GOT3 (cell line): ENCODE measurements around the gene UPF2.
"Not testable (repeated sequence)": the region's sequence is repeated elsewhere in the genome, so short reads cannot be mapped to it uniquely, and the experiment has no call there.

ENCODE experiments used
- DNase-seq: peaks from one replicate; lab custom pipeline; 2025; ENCODE audit warnings: mixed read lengths; lab: John Stamatoyannopoulos, UW

The UPF2 gene

DNA sequence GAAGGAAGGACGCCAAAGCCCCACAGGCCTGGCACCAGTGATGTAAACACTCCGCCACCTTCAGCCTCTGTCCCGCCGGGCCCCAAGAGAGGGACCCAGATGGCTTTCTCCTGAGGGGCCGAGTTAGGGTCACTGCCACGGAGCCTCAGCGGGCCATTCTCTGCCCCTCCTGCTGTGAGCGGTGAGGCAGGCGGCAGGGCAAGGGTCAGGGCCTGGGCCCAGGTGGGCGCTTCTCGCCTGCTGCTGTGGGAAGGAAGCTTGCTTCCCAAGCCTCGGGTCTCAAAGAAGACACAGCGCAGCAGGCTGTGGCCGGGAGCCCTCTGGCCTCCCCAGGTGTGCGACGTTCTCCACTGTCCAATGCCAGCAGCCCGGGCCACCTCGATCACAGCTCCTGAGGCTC, 134.7 kb downstream of the UPF2 start:
- DNase-seq: no peak

DNA sequence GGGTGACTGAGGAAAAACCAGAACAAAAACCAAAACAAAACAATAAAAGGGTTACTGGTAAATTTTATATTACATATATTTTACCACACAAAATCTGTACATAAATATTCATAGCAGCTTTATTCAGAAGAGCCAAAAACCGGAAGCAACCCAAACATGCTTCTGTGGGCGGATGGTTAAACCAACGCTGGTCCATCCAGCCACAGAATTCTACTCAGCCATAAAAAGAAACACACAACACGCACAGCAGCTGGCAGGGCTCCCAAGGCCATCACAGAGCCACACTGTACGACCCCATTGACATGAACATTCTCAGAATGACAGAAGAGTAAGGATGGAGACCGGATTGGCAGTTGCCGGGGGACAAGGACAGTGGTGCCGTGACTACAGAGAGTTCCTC, 135.9 kb downstream of the UPF2 start:
- no peak for DNase-seq

DNA sequence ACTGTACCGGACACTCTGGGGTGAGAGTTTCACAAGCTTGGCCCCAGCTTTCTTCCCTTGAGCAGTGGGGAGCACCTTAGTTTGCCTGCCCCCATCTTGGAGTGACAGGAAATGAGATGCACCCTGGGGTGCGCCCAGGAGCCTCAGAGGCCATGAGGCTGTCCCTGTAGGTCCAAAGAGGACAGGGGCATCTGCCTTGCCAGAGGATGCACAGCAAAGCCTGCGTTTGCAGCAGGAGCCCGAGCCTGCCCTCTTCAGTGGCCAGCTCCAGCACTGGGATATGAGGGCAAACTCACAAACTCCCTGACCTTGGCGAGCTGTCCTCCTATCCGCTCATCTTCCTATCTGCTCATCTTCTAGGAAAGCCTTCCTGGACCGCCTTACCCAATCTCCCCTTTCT, 140.0 kb downstream of the UPF2 start:
- DNase-seq: no peak

DNA sequence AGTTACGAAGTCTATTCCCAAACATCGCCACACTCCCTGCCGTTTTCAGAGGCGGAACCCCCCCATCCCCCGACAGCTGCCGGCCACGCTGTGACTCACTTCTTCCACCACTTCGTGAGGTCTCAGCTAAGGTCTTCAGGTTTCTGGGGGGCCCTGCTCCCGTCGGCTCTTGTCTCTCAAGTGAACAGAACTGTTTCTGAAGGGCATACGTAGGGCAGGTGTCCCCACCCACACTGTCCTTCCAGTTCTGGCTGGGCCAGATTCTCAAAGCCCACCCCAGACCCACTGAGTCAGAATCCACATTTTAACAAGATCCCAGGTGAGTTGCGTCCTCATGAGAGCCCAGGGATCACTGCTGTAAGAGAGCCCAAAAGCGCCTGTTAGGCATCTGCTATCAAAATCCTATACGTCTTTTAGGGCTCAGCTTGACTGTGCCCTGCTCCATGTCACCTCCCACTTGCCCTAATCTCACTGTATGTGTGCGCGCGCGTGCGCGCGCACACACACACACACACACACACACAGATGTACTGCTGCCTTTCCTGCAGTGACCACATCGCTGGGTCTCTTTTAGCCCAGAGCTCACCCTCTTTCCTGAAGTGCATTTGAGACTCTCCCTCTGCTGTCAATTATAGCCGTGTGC, 140.7 kb downstream of the UPF2 start:
- DNase-seq: no peak

GRCh38 chr10:11901454-11901832, 141.2 kb downstream of the UPF2 start:
- DNase-seq: no peak

- DNase-seq: no peak
Measured at GRCh38 chr10:11901036-11901301, 141.6 kb downstream of the UPF2 start.

- DNase-seq: no peak
Measured at GRCh38 chr10:11899067-11899876, 143.3 kb downstream of the UPF2 start.

DNA sequence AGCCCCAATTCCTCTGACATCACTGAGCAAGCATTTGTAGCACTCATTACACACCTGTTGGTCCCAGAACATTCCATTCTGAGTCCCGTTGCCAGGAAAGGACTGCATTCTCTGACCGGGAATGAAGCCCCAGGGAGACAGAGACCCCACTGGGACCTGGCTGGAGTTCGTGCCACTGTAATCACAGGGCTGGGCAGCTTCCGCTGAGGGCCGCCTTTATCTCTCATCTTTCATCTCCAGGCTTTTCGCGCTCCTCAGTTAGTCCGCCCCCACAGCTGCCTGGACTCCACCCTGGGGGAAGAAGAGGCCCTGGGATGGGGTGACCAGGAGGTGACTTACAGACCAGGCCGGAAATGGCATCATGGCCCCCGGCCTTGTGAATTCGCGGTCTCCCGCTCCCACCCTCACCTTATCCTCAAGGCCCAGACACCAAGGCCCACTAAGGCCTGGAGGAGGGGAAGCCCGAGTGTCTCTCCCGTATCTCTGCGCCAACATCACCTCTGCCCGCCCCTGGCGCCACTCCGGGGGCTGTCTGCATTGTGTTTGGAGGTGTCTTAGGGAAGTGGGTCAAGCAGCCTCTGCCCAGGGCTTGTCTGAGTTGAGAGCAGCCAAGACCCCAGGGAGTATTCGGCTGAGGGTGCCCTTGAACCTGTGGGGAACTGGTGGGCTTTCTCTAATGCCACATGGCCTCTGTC, 144.1 kb downstream of the UPF2 start:
- no peak for DNase-seq

GRCh38 chr10:11898033-11898371, 144.6 kb downstream of the UPF2 start:
- DNase-seq: no peak

GRCh38 chr10:11896549-11897200, 145.9 kb downstream of the UPF2 start:
- no peak for DNase-seq

- DNase-seq: no peak
Measured at GRCh38 chr10:11895598-11895997, 147.0 kb downstream of the UPF2 start.

GRCh38 chr10:11895108-11895466, 147.5 kb downstream of the UPF2 start:
- no peak for DNase-seq

- DNase-seq: no peak
Measured at GRCh38 chr10:11894381-11895107, 148.1 kb downstream of the UPF2 start.

- no peak for DNase-seq
Measured at GRCh38 chr10:11893749-11894278, 148.8 kb downstream of the UPF2 start.

DNA sequence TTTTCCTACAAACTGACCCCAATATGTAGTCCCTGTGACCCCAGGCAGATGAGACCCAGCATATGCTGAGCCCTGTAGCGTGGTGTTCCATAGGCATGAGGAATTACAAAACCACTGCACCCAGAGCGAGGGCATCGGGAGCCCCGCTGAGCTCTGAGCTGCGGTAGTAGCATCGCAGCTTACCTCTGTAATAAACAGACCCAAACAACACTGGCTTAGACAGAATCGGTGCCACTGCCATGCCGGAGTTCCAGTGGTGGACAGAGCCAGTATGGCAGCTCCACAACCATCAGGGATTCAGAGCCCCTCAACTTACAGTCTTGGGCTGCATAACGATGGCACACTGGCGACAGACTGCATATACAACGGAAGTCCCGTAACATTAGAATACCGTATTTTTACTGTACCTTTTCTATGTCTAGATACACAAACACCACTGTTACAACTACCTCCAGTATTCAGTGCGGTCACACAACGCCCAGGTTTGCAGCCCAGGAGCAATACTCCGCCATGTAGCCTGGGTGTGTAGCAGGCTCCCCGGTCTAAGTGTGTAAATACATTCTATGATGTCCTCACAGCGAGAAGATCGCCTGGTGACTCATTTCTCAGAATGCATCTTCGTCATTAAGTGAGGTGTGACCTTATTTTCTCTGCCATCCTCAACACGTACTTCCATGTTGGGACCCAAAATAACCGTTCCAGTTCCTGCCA, 150.7 kb downstream of the UPF2 start:
- DNase-seq: no peak

DNA sequence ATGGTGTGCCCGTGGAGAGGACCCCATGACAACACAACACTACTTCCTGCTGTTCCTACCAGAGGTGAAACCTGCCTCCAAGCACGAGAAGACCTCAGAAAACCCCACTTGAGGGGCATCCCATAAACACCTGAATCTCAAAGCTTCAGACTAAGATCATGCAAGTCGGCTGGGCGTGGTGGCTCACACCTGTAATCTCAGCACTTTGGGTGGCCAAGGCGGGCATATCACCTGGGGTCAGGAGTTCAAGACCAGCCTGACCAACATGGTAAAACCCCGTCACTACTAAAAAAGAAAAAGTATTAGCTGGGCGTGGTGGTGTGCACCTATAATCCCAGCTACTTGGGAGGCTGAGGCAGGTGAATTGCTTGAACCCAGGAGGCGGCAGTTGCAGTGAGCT, 153.3 kb downstream of the UPF2 start:
- not testable (repeated sequence) for DNase-seq

GRCh38 chr10:11887381-11888227, 155.0 kb downstream of the UPF2 start:
- no peak for DNase-seq

DNA sequence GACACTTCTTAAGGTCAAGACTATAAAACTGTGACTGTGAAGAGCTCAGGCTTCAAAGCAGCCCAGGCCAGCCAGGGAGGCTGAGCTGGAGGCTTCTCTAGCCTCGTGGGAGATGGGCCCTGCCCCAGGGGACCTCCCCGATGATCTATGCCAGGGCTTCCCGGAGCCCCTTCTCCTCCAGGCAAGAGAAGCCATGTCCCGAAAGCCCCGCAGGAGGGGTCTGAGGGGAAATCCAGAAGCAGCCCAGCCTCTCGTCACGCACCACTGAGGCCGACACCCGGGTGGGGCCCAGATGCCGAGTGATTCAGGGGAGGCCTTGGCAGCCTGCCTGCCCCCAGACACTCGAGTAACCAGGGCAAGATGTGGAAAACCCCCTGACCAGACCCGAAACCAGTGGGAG, 155.8 kb downstream of the UPF2 start:
- no peak for DNase-seq

GRCh38 chr10:11886138-11886474, 156.5 kb downstream of the UPF2 start:
- no peak for DNase-seq

DNA sequence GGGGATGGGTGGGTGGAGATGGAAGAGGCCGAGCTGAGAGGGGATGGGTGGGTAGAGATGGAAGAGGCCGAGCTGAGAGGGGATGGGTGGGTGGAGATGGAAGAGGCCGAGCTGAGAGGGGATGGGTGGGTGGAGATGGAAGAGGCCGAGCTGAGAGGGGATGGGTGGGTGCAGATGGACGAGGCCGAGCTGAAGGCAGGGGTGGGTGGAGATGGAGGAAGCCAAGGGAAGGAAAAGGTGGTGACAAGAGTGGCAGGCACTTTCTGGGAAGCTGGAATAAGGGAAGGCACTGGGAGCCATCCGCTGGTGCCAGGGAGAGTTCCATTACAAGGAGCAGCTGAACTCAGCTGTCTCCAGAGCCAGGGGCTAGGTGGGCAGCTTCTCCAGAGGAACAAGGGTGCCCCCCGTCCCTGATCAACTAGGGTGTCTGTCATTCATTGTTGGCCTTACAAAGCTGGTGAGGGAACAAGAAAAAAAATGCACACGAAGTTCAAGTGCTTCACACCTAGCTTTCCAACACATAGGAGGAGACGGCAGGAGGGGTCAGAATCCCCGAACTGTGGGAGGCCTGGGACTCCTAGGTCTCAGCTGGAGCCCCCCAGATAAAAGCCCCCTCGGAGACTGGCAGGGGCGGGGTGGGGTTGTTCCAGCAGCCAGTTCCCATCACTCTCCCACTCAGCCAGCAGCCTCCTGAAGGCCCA, 157.0 kb downstream of the UPF2 start:
- no peak for DNase-seq
